Measurements from ENCODE around the gene UBE2QL1.

UBE2QL1 gene

DNA sequence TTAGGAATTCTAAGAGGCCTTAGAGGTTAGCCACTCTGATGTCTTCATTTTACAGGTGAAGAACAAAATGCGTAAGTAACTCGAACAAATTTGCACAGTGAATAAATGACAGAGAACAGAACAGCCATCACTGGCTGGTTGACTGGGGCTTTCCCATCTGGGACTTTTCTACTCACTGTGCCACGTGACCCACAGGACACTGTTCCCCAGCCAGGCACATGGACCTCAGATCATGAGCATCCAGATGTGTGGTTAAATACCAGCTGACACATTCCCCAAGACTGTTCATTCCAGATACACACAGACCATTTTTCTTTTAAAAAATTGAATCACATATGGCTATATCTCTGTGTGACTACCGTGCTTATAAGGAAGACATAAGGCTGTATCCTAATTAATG is 44.5 kb upstream of the UBE2QL1 start:
- in situ Hi-C loops (cut with HindIII; ENCODE audit: low pct_ligation_motif_present, low sequenced_read_pairs), result no loop called here
- no peak for TF ChIP-seq CTCF (IDR thresholded peaks at IDR 0.05; ENCODE audit: low read depth, low read length, missing control alignments)
- H3K27ac ChIP-seq, result no peak overlapping the region
- H3K36me3 ChIP-seq (replicated peaks), result no peaks in the 10 kb centered on the region
- H3K4me3 ChIP-seq (ENCODE audit: low read depth, low read length), result no peak overlapping the region
- no peaks in the 10 kb centered on the region for H3K27me3 ChIP-seq (replicated peaks)
- DNase-seq, result no peak

DNA sequence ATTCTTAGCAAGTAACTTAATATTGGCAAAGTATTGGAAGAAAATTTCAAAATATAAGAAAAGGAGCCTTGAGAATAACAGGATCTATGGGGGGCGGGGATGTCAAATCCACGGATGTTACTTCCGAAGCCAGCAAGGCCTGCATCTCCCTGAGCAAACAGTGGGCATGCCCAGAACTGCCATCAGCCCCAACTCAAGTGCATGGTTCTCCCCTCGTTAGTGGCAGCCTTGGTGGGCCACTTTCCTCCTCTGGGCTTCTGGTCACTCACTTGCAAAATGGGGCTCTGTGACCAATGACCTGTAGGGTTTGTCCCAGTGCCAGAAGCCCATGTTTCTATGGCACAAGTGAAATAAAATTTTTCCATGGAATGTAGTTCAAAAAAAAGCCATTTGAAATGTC is 43.1 kb upstream of the UBE2QL1 start:
- no peak for DNase-seq

DNA sequence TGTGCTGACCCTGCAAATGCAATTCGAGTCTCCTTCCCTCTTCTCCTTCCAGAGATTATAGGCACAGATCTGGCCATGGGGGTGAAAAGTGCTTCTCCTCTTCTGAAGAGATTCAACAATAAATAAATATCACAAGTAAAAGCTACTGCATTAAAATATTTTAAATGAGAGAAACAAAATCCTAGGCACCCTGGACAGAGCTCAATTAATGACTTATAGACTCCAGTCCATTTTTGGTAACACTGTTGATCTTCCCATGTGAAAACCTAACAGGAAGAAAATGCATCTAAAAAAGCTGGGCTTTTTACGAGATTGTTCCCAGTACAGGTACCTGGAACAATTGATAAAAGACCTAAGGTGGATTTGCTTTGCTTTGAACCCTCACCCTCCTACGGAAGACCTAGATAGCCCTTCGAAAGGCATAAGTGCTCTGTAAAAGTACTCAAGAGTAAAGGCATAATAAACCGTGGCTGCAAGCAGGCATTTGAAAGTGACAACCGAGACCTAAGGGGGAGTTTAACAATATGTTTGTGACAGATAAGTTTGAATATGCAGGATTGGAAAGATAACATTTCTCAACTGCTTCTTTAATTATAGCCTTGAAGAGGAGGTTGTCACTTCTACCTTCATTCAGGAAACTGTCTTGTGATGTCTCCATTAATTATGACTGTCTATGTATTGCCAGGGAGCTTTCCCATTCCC is 41.0 kb upstream of the UBE2QL1 start:
- TF ChIP-seq CTCF (IDR thresholded peaks at IDR 0.05; ENCODE audit: low read depth, low read length, missing control alignments), result no peak
- Histone ChIP-seq H3K27me3 (replicated peaks) (no peaks in the 10 kb centered on the region), H3K27ac (no peak overlapping the region), H3K36me3 (replicated peaks) (no peaks in the 10 kb centered on the region), H3K4me3 (ENCODE audit: low read depth, low read length) (no peak overlapping the region)
- DNase-seq, result no peak
- in situ Hi-C loops (cut with HindIII; ENCODE audit: low pct_ligation_motif_present, low sequenced_read_pairs), result no loop called here

More for the DNA sequence above, 43.1 kb upstream of the UBE2QL1 start:
- Histone ChIP-seq H3K4me3 (ENCODE audit: low read depth, low read length) (no peak overlapping the region), H3K27me3 (replicated peaks) (no peaks in the 10 kb centered on the region), H3K36me3 (replicated peaks) (no peaks in the 10 kb centered on the region), H3K27ac (no peak overlapping the region)
- TF ChIP-seq CTCF (IDR thresholded peaks at IDR 0.05; ENCODE audit: low read depth, low read length, missing control alignments), result no peak
- in situ Hi-C loops (cut with HindIII; ENCODE audit: low pct_ligation_motif_present, low sequenced_read_pairs), result no loop called here

GRCh38 chr5:6408260-6408596 is 40.4 kb upstream of the UBE2QL1 start:
- no peak for DNase-seq
- H3K27ac ChIP-seq, result no peak overlapping the region
- H3K4me3 ChIP-seq (ENCODE audit: low read depth, low read length), result no peak overlapping the region
- H3K36me3 ChIP-seq (replicated peaks), result no peaks in the 10 kb centered on the region
- TF ChIP-seq CTCF (IDR thresholded peaks at IDR 0.05; ENCODE audit: low read depth, low read length, missing control alignments), result no peak
- H3K27me3 ChIP-seq (replicated peaks), result no peaks in the 10 kb centered on the region
- in situ Hi-C loops (cut with HindIII; ENCODE audit: low pct_ligation_motif_present, low sequenced_read_pairs), result no loop called here

GRCh38 chr5:6408627-6409446 is 39.8 kb upstream of the UBE2QL1 start:
- TF ChIP-seq CTCF (IDR thresholded peaks at IDR 0.05; ENCODE audit: low read depth, low read length, missing control alignments), result no peak
- in situ Hi-C loops (cut with HindIII; ENCODE audit: low pct_ligation_motif_present, low sequenced_read_pairs), result no loop called here
- H3K36me3 ChIP-seq (replicated peaks), result no peaks in the 10 kb centered on the region

More at GRCh38 chr5:6408627-6409446, 39.8 kb upstream of the UBE2QL1 start:
- Histone ChIP-seq H3K27ac (no peak overlapping the region), H3K27me3 (replicated peaks) (no peaks in the 10 kb centered on the region), H3K4me3 (ENCODE audit: low read depth, low read length) (no peak overlapping the region)
- DNase-seq, result no peak
